Measurements from ENCODE around the gene AP3D1. TPM values are rescaled to one million over a fixed set of nuclear protein-coding genes. Genes with fewer than 3 reads are reported as not detected.

Gene AP3D1
- total RNA-seq, 1 experiment from 2014 or later: 103 TPM

DNA sequence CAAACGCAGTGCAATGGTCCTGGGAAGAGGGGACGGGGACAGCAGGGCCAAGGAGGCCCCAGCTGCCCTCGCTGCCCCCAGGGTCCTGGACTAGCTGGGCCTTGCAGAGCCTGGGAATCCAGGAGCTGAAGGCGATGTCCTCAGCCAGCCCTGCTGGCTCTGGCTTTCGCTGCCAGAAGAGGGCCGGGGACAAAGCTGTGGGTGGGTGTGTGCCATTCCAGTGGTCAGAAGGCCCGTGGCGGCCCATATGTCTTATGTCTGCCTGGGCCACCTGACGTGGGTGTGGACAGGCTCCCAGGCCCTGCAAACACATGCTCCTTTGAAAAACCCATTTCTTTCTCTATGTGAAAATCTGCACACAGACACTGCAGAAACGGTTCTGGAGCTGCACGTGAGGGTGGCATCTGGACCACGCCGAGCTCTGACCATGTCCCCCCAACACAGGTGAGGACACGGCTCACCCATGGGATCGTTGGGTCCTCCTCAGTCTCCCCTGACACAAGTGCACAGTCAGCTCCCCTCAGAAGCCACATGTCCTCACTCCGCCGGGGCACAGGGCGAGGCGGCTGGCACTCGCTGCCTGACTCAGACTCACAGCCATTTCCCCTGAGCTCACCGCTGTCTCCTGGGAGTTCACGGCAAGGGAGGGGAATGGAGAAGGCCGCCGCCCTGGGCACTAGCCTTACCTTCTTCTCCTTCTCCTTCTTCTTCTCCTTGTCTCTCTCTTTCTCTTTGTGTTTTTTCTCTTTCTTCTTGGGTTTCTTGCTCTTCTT, 37.7 kb downstream of the AP3D1 start:
- ChIA-PET CTCF (no interaction called here), POLR2A (ENCODE audit: unreplicated experiment) (no interaction called here)
- Histone ChIP-seq H3K9me2 (replicated peaks; ENCODE audit: low read length) (no peaks in the 10 kb centered on the region), H3K4me2 (ENCODE audit: low read length) (no peak overlapping the region), H3K4me1 (ENCODE audit: insufficient read depth, low read length) (no peaks in the 10 kb centered on the region), H3K27me3 (ENCODE audit: low read length) (no peaks in the 10 kb centered on the region), H3K4me3 (ENCODE audit: low read length) (no peak overlapping the region), H4K20me1 (ENCODE audit: low read length) (no peaks in the 10 kb centered on the region), H2AFZ (ENCODE audit: low read length) (no peak overlapping the region), H3K36me3 (ENCODE audit: low read depth, low read length) (peaks cover 13% of the 10 kb centered on the region), H3K27ac (ENCODE audit: low read length) (no peak overlapping the region), H3K9ac (ENCODE audit: low read length) (no peak overlapping the region), H3F3A (ENCODE audit: low read length, unreplicated experiment) (no peaks in the 10 kb centered on the region), H3K9me3 (ENCODE audit: low read length) (no peaks in the 10 kb centered on the region), H3K79me2 (ENCODE audit: low read length) (no peaks in the 10 kb centered on the region)
- intact Hi-C loops (cut with micrococcal nuclease): no loop called here
- ATAC-seq (peak; percentile 86), DNase-seq (peak; percentile 21)
- no TSS peak for BruUV-seq (replicated peaks)
- no peak for TF ChIP-seq EZH2phosphoT487 (IDR thresholded peaks at IDR 0.05; ENCODE audit: borderline replicate concordance, low read length)
- no peak for TF ChIP-seq EZH2 (IDR thresholded peaks at IDR 0.05; ENCODE audit: low read length, unreplicated experiment)
- TF ChIP-seq, protein P1, sequence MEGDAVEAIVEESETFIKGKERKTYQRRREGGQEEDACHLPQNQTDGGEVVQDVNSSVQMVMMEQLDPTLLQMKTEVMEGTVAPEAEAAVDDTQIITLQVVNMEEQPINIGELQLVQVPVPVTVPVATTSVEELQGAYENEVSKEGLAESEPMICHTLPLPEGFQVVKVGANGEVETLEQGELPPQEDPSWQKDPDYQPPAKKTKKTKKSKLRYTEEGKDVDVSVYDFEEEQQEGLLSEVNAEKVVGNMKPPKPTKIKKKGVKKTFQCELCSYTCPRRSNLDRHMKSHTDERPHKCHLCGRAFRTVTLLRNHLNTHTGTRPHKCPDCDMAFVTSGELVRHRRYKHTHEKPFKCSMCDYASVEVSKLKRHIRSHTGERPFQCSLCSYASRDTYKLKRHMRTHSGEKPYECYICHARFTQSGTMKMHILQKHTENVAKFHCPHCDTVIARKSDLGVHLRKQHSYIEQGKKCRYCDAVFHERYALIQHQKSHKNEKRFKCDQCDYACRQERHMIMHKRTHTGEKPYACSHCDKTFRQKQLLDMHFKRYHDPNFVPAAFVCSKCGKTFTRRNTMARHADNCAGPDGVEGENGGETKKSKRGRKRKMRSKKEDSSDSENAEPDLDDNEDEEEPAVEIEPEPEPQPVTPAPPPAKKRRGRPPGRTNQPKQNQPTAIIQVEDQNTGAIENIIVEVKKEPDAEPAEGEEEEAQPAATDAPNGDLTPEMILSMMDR (conservative IDR thresholded peaks at IDR 0.05; ENCODE audit: low read depth, low read length): no peak

DNA sequence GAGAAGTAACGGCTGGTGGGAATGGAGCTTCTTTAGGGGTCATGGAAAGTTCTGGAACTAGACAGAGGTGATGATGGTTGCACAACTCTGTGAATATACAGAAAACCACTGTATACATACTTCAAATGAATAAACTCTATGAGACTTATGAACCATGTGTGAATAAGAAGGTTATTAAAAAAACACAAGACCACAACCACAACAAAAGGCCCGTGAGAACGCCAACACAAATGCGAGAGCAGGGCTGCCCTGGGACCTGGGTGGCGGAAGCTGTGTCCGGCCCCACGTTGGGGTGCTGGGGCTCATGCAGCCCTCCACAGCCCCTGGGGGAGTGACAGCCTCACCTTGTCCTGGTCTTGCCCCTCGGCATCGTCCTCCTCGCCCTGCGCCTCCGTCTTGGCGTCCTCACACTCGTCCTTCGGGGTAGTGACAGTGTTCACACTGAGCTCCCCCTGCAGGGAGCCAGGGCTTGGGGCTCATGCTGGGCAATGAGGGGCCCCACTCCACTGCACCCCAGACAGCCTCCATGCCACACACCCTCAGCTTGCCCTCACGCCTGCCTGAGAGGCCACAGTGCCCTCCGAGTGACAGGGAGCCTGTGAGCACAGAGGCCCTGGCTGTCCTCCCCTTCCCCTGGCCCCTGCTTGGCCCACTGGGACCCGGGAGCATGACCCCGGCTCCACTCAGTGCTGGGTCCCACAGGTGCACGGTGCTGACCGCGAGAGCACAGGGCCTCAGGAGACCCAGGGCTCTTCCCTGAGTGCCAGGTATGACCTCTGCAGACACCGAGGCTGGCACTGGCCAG, 38.6 kb downstream of the AP3D1 start:
- intact Hi-C loops (cut with micrococcal nuclease): no loop called here
- Histone ChIP-seq H3K9ac (ENCODE audit: low read length) (no peak overlapping the region), H3K4me1 (ENCODE audit: insufficient read depth, low read length) (no peaks in the 10 kb centered on the region), H3K4me2 (ENCODE audit: low read length) (no peak overlapping the region), H3K36me3 (ENCODE audit: low read depth, low read length) (peaks cover 19% of the 10 kb centered on the region), H3K9me3 (ENCODE audit: low read length) (no peaks in the 10 kb centered on the region), H2AFZ (ENCODE audit: low read length) (no peak overlapping the region), H4K20me1 (ENCODE audit: low read length) (no peaks in the 10 kb centered on the region), H3K27me3 (ENCODE audit: low read length) (no peaks in the 10 kb centered on the region), H3K4me3 (ENCODE audit: low read length) (no peak overlapping the region), H3F3A (ENCODE audit: low read length, unreplicated experiment) (no peaks in the 10 kb centered on the region), H3K9me2 (replicated peaks; ENCODE audit: low read length) (no peaks in the 10 kb centered on the region), H3K79me2 (ENCODE audit: low read length) (no peaks in the 10 kb centered on the region), H3K27ac (ENCODE audit: low read length) (no peak overlapping the region)
- TF ChIP-seq, protein P1 (conservative IDR thresholded peaks at IDR 0.05; ENCODE audit: low read depth, low read length): no peak
- TF ChIP-seq EZH2 (IDR thresholded peaks at IDR 0.05; ENCODE audit: low read length, unreplicated experiment) (no peak), EZH2phosphoT487 (IDR thresholded peaks at IDR 0.05; ENCODE audit: borderline replicate concordance, low read length) (no peak)
- BruUV-seq (replicated peaks): no TSS peak
- DNase-seq (no peak), ATAC-seq (no peak)
- ChIA-PET POLR2A (ENCODE audit: unreplicated experiment) (no interaction called here), CTCF (no interaction called here)

DNA sequence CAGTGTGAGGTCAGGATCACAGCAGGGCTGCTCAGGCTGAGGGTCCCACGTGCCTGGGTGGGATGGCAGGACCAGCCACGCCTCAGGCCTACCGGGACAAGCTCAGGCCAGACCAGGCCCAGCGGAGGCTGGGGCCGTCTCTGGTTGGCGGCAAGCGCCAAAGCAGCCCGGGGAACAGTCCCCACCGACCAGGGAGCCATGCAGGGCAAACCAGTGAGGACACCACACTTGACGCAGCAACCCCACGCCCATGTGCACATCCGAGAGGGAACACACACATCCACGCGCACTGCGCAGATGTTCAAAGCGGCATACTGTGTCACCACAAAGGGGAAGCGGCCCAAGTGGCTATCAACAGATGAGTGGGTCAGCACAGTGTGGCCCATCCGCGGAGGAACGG, 39.5 kb downstream of the AP3D1 start:
- DNase-seq: no peak
- no peaks in the 10 kb centered on the region for H3F3A ChIP-seq (ENCODE audit: low read length, unreplicated experiment)
- H3K9me3 ChIP-seq (ENCODE audit: low read length): no peaks in the 10 kb centered on the region
- no peak for ATAC-seq
- no peaks in the 10 kb centered on the region for H3K4me1 ChIP-seq (ENCODE audit: insufficient read depth, low read length)
- H3K4me3 ChIP-seq (ENCODE audit: low read length): no peak overlapping the region
- H3K9ac ChIP-seq (ENCODE audit: low read length): no peak overlapping the region
- H3K27ac ChIP-seq (ENCODE audit: low read length): no peak overlapping the region
- H3K4me2 ChIP-seq (ENCODE audit: low read length): no peak overlapping the region
- ChIA-PET POLR2A (ENCODE audit: unreplicated experiment) (no interaction called here), CTCF (no interaction called here)
- no peak overlapping the region for H2AFZ ChIP-seq (ENCODE audit: low read length)
- no peak for TF ChIP-seq EZH2 (IDR thresholded peaks at IDR 0.05; ENCODE audit: low read length, unreplicated experiment)
- TF ChIP-seq, protein P1 (conservative IDR thresholded peaks at IDR 0.05; ENCODE audit: low read depth, low read length): no peak
- no peak for TF ChIP-seq EZH2phosphoT487 (IDR thresholded peaks at IDR 0.05; ENCODE audit: borderline replicate concordance, low read length)
- no TSS peak for BruUV-seq (replicated peaks)
- H4K20me1 ChIP-seq (ENCODE audit: low read length): no peaks in the 10 kb centered on the region
- H3K79me2 ChIP-seq (ENCODE audit: low read length): no peaks in the 10 kb centered on the region
- H3K27me3 ChIP-seq (ENCODE audit: low read length): no peaks in the 10 kb centered on the region
- H3K9me2 ChIP-seq (replicated peaks; ENCODE audit: low read length): no peaks in the 10 kb centered on the region
- H3K36me3 ChIP-seq (ENCODE audit: low read depth, low read length): peaks cover 21% of the 10 kb centered on the region
- intact Hi-C loops (cut with micrococcal nuclease): no loop called here

Measured in PC-3 (cell line).